K562 (cell line): ENCODE measurements around the gene YPEL5. TPM values are rescaled to one million over a fixed set of nuclear protein-coding genes. Genes with fewer than 3 reads are reported as not detected.

Source experiments
- ARID1B ChIP-seq: fragments of 450-650 bp; IDR thresholded peaks from 2 replicates; pipeline ENCODE4 v1.6.1; 2016; ENCODE audit warnings: antibody characterized with exemption, mild to moderate bottlenecking, inconsistent platforms
- CTBP1 ChIP-seq: fragments of 450-650 bp; IDR thresholded peaks from 2 replicates; pipeline ENCODE4 v1.6.1; 2016; ENCODE audit warnings: borderline replicate concordance
- EP300 ChIP-seq: IDR thresholded peaks from 2 replicates; pipeline ENCODE4 v1.6.1; 2012; ENCODE audit warnings: low read length, improper control_type of control experiment
- ETS2 ChIP-seq: IDR thresholded peaks from 2 replicates; pipeline ENCODE4 v1.6.1; 2016; ENCODE audit warnings: borderline replicate concordance, missing genetic modification characterization, mild to moderate bottlenecking, moderate library complexity, missing compliant biosample characterization; ENCODE audit not compliant: poor library complexity, severe bottlenecking
- SMAD2 ChIP-seq: fragments of 150-350 bp; IDR thresholded peaks from 2 replicates; pipeline ENCODE4 v1.6.1; 2014; ENCODE audit warnings: low read depth, mild to moderate bottlenecking, low read length
- SRF ChIP-seq, 2 experiments: fragments of 250-450, 450-650 bp in 1 of 2; sonication (Bioruptor Pico) in 1 of 2; sonication (generic) in 1 of 2; formaldehyde crosslinking; IDR thresholded peaks; 2 replicates each; pipeline versions ENCODE4 v1.5.0 to v1.5.1; 2020 to 2022; ENCODE audit warnings: mild to moderate bottlenecking in 1 of 2, missing genetic modification reagents in 1 of 2
- ZNF444 ChIP-seq: fragments of 250-450 bp; sonication (Bioruptor Pico); IDR thresholded peaks from 2 replicates; pipeline ENCODE4 v1.4.0; 2020; ENCODE audit warnings: mild to moderate bottlenecking, moderate library complexity
- ZNF512 ChIP-seq: IDR thresholded peaks from 2 replicates; pipeline ENCODE4 v1.6.1; 2016; ENCODE audit warnings: missing genetic modification characterization, missing compliant biosample characterization
- polyA plus RNA-seq, 8 experiments: library from polyadenylated mRNA; depleted of rRNA in 4 of 8; stranded (reverse) in 5 of 8; unstranded in 3 of 8; fragments of >200 nt; fragmentation: Nextera tagmentation in 2 of 8; fragmentation: Illumina TruSeq in 1 of 8; extraction: Ambion mirVana in 2 of 8; extraction: Trizol in 1 of 8; gene quantifications; 2 replicates each; pipeline versions ENCODE4 v1.2.1 to v1.2.3, GENCODE V29; 2011 to 2014; ENCODE audit warnings: inconsistent platforms in 1 of 8, missing spikeins in 1 of 8
- total RNA-seq, 7 experiments: library from RNA; depleted of rRNA in 6 of 7; stranded (reverse); fragments of >200 nt in 6 of 7; fragmentation: Illumina TruSeq in 2 of 7; extraction: Trizol in 2 of 7; gene quantifications; 2 replicates each; pipeline versions ENCODE4 v1.2.1 to v1.2.3, GENCODE V29; 2011 to 2021; ENCODE audit warnings: low replicate concordance in 1 of 7
- TF ChIP-seq, protein P1 (sequence below): fragments of 450-650 bp; IDR thresholded peaks from 2 replicates; pipeline ENCODE4 v1.6.1; 2017; ENCODE audit warnings: antibody characterized with exemption, mild to moderate bottlenecking
- TF ChIP-seq, protein P2 (sequence below), 2 experiments: fragments of 450-650 bp; IDR thresholded peaks; 2 replicates each; pipeline ENCODE4 v1.6.1; 2016; ENCODE audit warnings: mild to moderate bottlenecking in 2 of 2, borderline replicate concordance in 1 of 2, low read depth in 1 of 2, moderate library complexity in 1 of 2
- TF ChIP-seq, protein P3 (sequence below): fragments of 250-450 bp; sonication (Bioruptor Pico); IDR thresholded peaks from 2 replicates; pipeline ENCODE4 v1.8.0; 2021; ENCODE audit warnings: moderate library complexity, mild to moderate bottlenecking, inconsistent platforms

Gene YPEL5
- total and polyA plus RNA-seq, 9 of the 15 experiments (the other 6 are each of a cell fraction or from before 2014, with no cell fraction given), result 5.4 to 34.4 (median 12.3) TPM

DNA sequence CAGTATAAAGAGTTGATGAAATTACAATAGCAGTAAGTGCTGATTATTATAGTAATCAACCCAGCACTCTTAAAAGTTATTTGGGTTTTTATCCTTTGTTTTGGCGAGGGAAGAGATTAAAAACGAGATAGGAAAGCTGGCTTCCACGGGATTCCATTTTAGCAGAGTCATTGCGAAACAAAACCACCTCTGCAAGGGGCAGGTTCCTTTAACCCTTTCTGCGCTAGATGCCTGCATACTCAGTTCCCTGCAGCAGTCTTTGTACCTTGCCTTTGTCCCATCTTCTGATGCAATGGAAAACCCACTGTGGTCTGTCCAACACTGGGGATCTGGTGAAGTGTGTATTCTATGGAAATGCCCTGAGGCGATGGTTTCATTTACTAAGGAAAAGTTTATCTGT, 2.7 kb downstream of the YPEL5 start (continued):
- TF ChIP-seq, protein P1, sequence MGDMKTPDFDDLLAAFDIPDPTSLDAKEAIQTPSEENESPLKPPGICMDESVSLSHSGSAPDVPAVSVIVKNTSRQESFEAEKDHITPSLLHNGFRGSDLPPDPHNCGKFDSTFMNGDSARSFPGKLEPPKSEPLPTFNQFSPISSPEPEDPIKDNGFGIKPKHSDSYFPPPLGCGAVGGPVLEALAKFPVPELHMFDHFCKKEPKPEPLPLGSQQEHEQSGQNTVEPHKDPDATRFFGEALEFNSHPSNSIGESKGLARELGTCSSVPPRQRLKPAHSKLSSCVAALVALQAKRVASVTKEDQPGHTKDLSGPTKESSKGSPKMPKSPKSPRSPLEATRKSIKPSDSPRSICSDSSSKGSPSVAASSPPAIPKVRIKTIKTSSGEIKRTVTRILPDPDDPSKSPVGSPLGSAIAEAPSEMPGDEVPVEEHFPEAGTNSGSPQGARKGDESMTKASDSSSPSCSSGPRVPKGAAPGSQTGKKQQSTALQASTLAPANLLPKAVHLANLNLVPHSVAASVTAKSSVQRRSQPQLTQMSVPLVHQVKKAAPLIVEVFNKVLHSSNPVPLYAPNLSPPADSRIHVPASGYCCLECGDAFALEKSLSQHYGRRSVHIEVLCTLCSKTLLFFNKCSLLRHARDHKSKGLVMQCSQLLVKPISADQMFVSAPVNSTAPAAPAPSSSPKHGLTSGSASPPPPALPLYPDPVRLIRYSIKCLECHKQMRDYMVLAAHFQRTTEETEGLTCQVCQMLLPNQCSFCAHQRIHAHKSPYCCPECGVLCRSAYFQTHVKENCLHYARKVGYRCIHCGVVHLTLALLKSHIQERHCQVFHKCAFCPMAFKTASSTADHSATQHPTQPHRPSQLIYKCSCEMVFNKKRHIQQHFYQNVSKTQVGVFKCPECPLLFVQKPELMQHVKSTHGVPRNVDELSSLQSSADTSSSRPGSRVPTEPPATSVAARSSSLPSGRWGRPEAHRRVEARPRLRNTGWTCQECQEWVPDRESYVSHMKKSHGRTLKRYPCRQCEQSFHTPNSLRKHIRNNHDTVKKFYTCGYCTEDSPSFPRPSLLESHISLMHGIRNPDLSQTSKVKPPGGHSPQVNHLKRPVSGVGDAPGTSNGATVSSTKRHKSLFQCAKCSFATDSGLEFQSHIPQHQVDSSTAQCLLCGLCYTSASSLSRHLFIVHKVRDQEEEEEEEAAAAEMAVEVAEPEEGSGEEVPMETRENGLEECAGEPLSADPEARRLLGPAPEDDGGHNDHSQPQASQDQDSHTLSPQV, result 0 out of 2 replicates have a peak, but pooled peaks have one; percentile 24
- no peak for TF ChIP-seq ZNF512
- TF ChIP-seq, protein P2, sequence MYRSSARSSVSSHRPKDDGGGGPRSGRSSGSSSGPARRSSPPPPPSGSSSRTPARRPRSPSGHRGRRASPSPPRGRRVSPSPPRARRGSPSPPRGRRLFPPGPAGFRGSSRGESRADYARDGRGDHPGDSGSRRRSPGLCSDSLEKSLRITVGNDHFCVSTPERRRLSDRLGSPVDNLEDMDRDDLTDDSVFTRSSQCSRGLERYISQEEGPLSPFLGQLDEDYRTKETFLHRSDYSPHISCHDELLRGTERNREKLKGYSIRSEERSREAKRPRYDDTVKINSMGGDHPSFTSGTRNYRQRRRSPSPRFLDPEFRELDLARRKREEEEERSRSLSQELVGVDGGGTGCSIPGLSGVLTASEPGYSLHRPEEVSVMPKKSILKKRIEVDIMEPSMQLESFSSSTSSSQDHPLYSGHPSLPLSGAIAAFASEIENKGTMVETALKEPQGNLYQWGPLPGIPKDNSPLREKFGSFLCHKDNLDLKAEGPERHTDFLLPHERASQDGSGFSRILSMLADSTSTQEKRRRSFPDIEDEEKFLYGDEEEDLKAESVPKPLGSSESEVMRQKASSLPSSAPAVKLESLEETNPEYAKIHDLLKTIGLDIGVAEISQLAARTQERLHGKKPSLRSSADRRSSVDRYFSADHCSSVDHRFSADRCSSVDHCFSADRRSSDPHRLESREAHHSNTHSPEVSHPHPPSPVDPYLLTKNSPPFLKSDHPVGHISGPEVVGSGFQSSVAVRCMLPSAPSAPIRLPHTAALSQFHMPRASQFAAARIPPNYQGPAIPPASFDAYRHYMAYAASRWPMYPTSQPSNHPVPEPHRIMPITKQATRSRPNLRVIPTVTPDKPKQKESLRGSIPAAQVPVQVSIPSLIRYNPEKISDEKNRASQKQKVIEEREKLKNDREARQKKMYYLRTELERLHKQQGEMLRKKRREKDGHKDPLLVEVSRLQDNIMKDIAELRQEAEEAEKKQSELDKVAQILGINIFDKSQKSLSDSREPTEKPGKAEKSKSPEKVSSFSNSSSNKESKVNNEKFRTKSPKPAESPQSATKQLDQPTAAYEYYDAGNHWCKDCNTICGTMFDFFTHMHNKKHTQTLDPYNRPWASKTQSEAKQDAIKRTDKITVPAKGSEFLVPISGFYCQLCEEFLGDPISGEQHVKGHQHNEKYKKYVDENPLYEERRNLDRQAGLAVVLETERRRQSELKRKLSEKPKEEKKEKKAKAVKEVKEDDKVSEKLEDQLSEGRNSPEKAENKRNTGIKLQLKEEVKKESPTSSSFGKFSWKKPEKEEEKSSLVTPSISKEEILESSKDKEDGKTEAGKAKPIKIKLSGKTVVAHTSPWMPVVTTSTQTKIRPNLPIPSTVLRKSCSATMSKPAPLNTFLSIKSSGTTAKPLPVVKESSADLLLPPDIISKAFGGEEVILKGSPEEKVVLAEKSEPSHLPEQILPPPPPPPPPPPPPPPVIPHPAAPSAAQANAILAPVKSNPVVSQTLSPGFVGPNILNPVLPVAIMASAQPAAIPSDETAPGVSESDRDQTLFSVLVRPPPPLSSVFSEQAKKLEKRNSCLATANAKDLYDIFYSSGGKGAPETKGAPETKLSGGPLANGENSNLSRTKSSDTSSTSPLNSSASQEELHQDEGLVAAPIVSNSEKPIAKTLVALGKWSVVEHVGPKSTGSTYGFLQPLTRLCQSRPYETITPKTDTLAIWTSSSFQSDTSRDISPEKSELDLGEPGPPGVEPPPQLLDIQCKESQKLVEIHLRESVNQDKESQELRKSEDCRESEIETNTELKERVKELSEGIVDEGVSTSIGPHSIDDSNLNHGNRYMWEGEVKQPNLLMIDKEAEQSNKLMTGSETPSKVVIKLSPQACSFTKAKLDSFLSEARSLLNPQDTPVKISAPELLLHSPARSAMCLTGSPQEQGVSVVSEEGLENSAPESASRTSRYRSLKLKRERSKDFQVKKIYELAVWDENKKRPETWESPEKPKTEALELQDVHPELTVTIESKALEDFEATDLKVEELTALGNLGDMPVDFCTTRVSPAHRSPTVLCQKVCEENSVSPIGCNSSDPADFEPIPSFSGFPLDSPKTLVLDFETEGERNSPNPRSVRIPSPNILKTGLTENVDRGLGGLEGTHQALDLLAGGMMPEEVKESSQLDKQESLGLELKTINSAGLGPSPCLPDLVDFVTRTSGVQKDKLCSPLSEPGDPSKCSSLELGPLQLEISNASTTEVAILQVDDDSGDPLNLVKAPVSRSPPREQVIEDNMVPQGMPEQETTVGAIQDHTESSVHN (IDR thresholded peaks at IDR 0.05; ENCODE audit: borderline replicate concordance in 1 of 2, low read depth in 1 of 2), result peak in 1 of 2 experiments; percentile 18; a peak in 1 of 4 replicates
- TF ChIP-seq SRF (CRISPR knock-in tag; IDR thresholded peaks at IDR 0.05), result no peak
- TF ChIP-seq ZNF444 (CRISPR knock-in tag), result no peak
- TF ChIP-seq EP300, result peak; percentile 34; the same call in 1 of the 2 replicates
- TF ChIP-seq ETS2, result no peak
- TF ChIP-seq CTBP1, result peak; percentile 37; the same call in 1 of the 2 replicates
- TF ChIP-seq, protein P3, sequence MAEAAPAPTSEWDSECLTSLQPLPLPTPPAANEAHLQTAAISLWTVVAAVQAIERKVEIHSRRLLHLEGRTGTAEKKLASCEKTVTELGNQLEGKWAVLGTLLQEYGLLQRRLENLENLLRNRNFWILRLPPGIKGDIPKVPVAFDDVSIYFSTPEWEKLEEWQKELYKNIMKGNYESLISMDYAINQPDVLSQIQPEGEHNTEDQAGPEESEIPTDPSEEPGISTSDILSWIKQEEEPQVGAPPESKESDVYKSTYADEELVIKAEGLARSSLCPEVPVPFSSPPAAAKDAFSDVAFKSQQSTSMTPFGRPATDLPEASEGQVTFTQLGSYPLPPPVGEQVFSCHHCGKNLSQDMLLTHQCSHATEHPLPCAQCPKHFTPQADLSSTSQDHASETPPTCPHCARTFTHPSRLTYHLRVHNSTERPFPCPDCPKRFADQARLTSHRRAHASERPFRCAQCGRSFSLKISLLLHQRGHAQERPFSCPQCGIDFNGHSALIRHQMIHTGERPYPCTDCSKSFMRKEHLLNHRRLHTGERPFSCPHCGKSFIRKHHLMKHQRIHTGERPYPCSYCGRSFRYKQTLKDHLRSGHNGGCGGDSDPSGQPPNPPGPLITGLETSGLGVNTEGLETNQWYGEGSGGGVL (CRISPR knock-in tag), result no peak
- TF ChIP-seq SMAD2, result no peak
- peak; percentile 57 for TF ChIP-seq ARID1B
